Measurements from ENCODE around the gene RFC2.
"Not testable (repeated sequence)": the region's sequence is repeated elsewhere in the genome, so short reads cannot be mapped to it uniquely, and the experiment has no call there.

Gene RFC2

GRCh38 chr7:74256491-74257408 is 2.6 kb upstream of the RFC2 start:
- DNase-seq (ENCODE audit: low read depth), result peak; percentile 56
- no peak for TF ChIP-seq MAX (IDR thresholded peaks at IDR 0.05; ENCODE audit: low read depth, low read length)
- TF ChIP-seq MYC (IDR thresholded peaks at IDR 0.05; ENCODE audit: low read depth, low read length), result no peak
- no peak for TF ChIP-seq CTCF (IDR thresholded peaks at IDR 0.05; ENCODE audit: low read depth, low read length)
- TF ChIP-seq POLR2A (IDR thresholded peaks at IDR 0.05; ENCODE audit: extremely low read depth, insufficient read length), result no peak
- H3K4me3 ChIP-seq (ENCODE audit: low read depth, low read length), result no peak overlapping the region

DNA sequence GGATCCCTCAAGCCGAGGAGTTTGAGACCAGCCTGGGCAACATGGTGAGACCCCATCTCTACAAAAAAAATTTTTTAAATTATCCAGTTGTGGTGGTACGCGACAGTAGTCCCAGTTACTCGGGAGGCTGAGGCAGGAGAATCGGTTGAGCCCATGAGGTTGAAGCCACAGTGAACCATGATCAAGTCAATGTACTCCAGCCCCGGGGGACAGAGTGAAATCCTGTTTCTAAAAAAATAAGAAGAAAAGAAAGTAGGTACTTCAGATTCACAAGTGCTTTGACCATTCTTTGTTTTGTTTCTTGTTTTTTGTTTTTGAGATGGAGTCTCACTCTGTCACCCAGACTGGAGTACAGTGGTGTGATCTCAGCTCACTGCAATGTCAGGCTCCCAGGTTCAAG is 1.3 kb upstream of the RFC2 start:
- peak overlapping the region; percentile 94 for H3K4me3 ChIP-seq (ENCODE audit: low read depth, low read length)
- DNase-seq (ENCODE audit: low read depth), result not testable (repeated sequence)

- TF ChIP-seq MYC (IDR thresholded peaks at IDR 0.05; ENCODE audit: low read depth, low read length) (no peak), POLR2A (IDR thresholded peaks at IDR 0.05; ENCODE audit: extremely low read depth, insufficient read length) (no peak), MAX (IDR thresholded peaks at IDR 0.05; ENCODE audit: low read depth, low read length) (no peak), CTCF (IDR thresholded peaks at IDR 0.05; ENCODE audit: low read depth, low read length) (no peak)
- DNase-seq (ENCODE audit: low read depth), result peak; percentile 69
- H3K4me3 ChIP-seq (ENCODE audit: low read depth, low read length), result peak overlapping the region; percentile 94
Observed at GRCh38 chr7:74254858-74255379, 720 bp upstream of the RFC2 start.

DNA sequence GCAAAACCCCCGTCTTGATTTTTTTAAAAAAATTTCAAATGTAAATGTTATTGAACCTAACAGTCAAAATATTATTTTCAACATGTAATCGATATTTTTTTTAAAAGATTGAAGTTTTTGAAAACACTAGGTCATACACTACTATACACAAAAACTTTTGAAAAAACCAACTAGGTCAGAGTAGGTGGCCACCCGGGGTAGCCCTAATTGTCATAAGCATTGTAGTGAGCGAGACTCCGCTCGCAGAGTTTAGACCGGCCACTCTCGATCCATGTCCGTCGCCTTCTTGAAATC is 417 bp downstream of the RFC2 start:
- DNase-seq (ENCODE audit: low read depth), result no peak
- H3K4me3 ChIP-seq (ENCODE audit: low read depth, low read length), result peak overlapping the region; percentile 94
- TF ChIP-seq MYC (IDR thresholded peaks at IDR 0.05; ENCODE audit: low read depth, low read length), result no peak

GRCh38 chr7:74253331-74253730 is 868 bp downstream of the RFC2 start:
- no peak for DNase-seq (ENCODE audit: low read depth)
- peak overlapping the region; percentile 94 for H3K4me3 ChIP-seq (ENCODE audit: low read depth, low read length)
- no peak for TF ChIP-seq MAX (IDR thresholded peaks at IDR 0.05; ENCODE audit: low read depth, low read length)

- peak overlapping the region; percentile 94 for H3K4me3 ChIP-seq (ENCODE audit: low read depth, low read length)
- no peak for DNase-seq (ENCODE audit: low read depth)
Observed at GRCh38 chr7:74252893-74253292, 1.3 kb downstream of the RFC2 start.

DNA sequence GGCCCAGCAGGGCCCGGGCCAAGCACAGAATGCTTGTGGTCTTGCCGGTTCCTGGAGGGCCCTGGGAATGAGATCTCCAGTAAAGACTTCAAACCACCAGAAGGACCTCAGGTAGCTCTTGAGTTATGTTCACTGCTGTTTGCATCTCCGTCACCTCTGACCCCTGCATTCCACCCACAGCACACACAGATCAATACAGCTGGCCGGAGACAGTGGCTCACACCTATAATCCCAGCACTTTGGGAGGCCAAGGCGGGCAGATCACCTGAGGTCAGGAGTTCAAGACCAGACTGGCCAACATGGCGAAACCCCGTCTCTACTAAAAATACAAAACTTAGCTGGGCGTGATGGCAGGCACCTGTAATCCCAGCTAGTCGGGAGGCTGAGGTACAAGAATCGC is 5.1 kb downstream of the RFC2 start:
- H3K4me3 ChIP-seq (ENCODE audit: low read depth, low read length); DNase-seq (ENCODE audit: low read depth): not testable (repeated sequence)

More at GRCh38 chr7:74252893-74253292, 1.3 kb downstream of the RFC2 start:
- TF ChIP-seq CTCF (IDR thresholded peaks at IDR 0.05; ENCODE audit: low read depth, low read length), result no peak
- TF ChIP-seq MAX (IDR thresholded peaks at IDR 0.05; ENCODE audit: low read depth, low read length), result no peak
- TF ChIP-seq MYC (IDR thresholded peaks at IDR 0.05; ENCODE audit: low read depth, low read length), result no peak
- TF ChIP-seq POLR2A (IDR thresholded peaks at IDR 0.05; ENCODE audit: extremely low read depth, insufficient read length), result no peak

- H3K4me3 ChIP-seq (ENCODE audit: low read depth, low read length), result no peak overlapping the region
- TF ChIP-seq MAX (IDR thresholded peaks at IDR 0.05; ENCODE audit: low read depth, low read length), result no peak
- no peak for TF ChIP-seq MYC (IDR thresholded peaks at IDR 0.05; ENCODE audit: low read depth, low read length)
- TF ChIP-seq CTCF (IDR thresholded peaks at IDR 0.05; ENCODE audit: low read depth, low read length), result no peak
- TF ChIP-seq POLR2A (IDR thresholded peaks at IDR 0.05; ENCODE audit: extremely low read depth, insufficient read length), result no peak
- DNase-seq (ENCODE audit: low read depth), result peak; percentile 12
Observed at GRCh38 chr7:74248156-74248555, 6.0 kb downstream of the RFC2 start.

All from NB4 (cell line).